SK-N-SH treated with all-trans-retinoic acid at 6 μM for 48 hours (cell line): ENCODE data around the gene SKI.
"Not testable (repeated sequence)": the region's sequence is repeated elsewhere in the genome, so short reads cannot be mapped to it uniquely, and the experiment has no call there.

ENCODE experiments used
- ATAC-seq: fragments of 200-7000 bp; cut with Tn5 transposase; 3 replicates; pipeline ENCODE4 v1.9.1; 2020; ENCODE audit warnings: mild to moderate bottlenecking, moderate library complexity
- BACH2 ChIP-seq: fragments of 250-450 bp; sonication (Bioruptor Pico); IDR thresholded peaks from 2 replicates; pipeline ENCODE4 v1.9.0; 2021; ENCODE audit warnings: mild to moderate bottlenecking, borderline replicate concordance
- CSDC2 ChIP-seq: fragments of 250-450 bp; sonication (Bioruptor Pico); IDR thresholded peaks from 2 replicates; pipeline ENCODE4 v1.5.0; 2020; ENCODE audit warnings: mild to moderate bottlenecking, moderate library complexity
- ESRRG ChIP-seq: fragments of 250-450 bp; sonication (Bioruptor Pico); IDR thresholded peaks from 2 replicates; pipeline ENCODE4 v1.6.1; 2021; ENCODE audit warnings: mild to moderate bottlenecking
- GLIS3 ChIP-seq: fragments of 250-450 bp; sonication (Bioruptor Pico); IDR thresholded peaks from 2 replicates; pipeline ENCODE4 v1.5.0; 2020; ENCODE audit warnings: mild to moderate bottlenecking, moderate library complexity
- ISL1 ChIP-seq: fragments of 250-450 bp; sonication (Bioruptor Pico); IDR thresholded peaks from 2 replicates; pipeline ENCODE4 v2.1.2; 2022; ENCODE audit warnings: mild to moderate bottlenecking, moderate library complexity
- PATZ1 ChIP-seq: fragments of 250-450 bp; sonication (Bioruptor Pico); IDR thresholded peaks from 2 replicates; pipeline ENCODE4 v1.8.0; 2020; ENCODE audit warnings: mild to moderate bottlenecking, moderate library complexity, borderline replicate concordance
- PPARA ChIP-seq: fragments of 250-450 bp; sonication (Bioruptor Pico); IDR thresholded peaks from 2 replicates; pipeline ENCODE4 v1.5.0; 2020; ENCODE audit warnings: mild to moderate bottlenecking, borderline replicate concordance
- RARB ChIP-seq: fragments of 250-450 bp; sonication (Bioruptor Pico); IDR thresholded peaks from 2 replicates; pipeline ENCODE4 v1.8.0; 2021; ENCODE audit warnings: mild to moderate bottlenecking, moderate library complexity
- SNAI2 ChIP-seq: fragments of 250-450 bp; sonication (Bioruptor Pico); IDR thresholded peaks from 2 replicates; pipeline ENCODE4 v1.5.0; 2020; ENCODE audit warnings: mild to moderate bottlenecking, moderate library complexity
- TCF4 ChIP-seq: fragments of 250-450 bp; sonication (Bioruptor Pico); IDR thresholded peaks from 2 replicates; pipeline ENCODE4 v1.8.0; 2021; ENCODE audit warnings: mild to moderate bottlenecking, moderate library complexity, borderline replicate concordance
- TOX ChIP-seq: fragments of 250-450 bp; sonication (Bioruptor Pico); IDR thresholded peaks from 2 replicates; pipeline ENCODE4 v1.8.0; 2021; ENCODE audit warnings: mild to moderate bottlenecking, moderate library complexity, borderline replicate concordance
- ZC3H10 ChIP-seq: fragments of 250-450 bp; sonication (Bioruptor Pico); IDR thresholded peaks from 2 replicates; pipeline ENCODE4 v1.5.1; 2021; ENCODE audit warnings: mild to moderate bottlenecking, moderate library complexity
- ZFP3 ChIP-seq: fragments of 250-450 bp; sonication (Bioruptor Pico); IDR thresholded peaks from 2 replicates; pipeline ENCODE4 v1.5.0; 2020; ENCODE audit warnings: mild to moderate bottlenecking, moderate library complexity
- ZFP30 ChIP-seq: fragments of 450-650 bp; formaldehyde crosslinking; IDR thresholded peaks from 2 replicates; pipeline ENCODE4 v1.5.0; 2022; ENCODE audit warnings: mild to moderate bottlenecking, moderate library complexity
- ZNF565 ChIP-seq: fragments of 450-650 bp; formaldehyde crosslinking; conservative IDR thresholded peaks from 2 replicates; pipeline ENCODE4 v1.5.0; 2020; ENCODE audit warnings: low read depth, mild to moderate bottlenecking, moderate library complexity
- ZNF70 ChIP-seq: fragments of 450-650 bp; formaldehyde crosslinking; IDR thresholded peaks from 2 replicates; pipeline ENCODE4 v1.5.0; 2020; ENCODE audit warnings: mild to moderate bottlenecking, moderate library complexity
- ZNF8 ChIP-seq: fragments of 450-650 bp; formaldehyde crosslinking; IDR thresholded peaks from 2 replicates; pipeline ENCODE4 v1.5.0; 2020; ENCODE audit warnings: mild to moderate bottlenecking, moderate library complexity
- TF ChIP-seq, protein P1 (sequence below): fragments of 250-450 bp; sonication (Bioruptor Pico); IDR thresholded peaks from 2 replicates; pipeline ENCODE4 v1.5.1; 2020; ENCODE audit warnings: low read depth, mild to moderate bottlenecking, moderate library complexity
- TF ChIP-seq, protein P2 (sequence below): fragments of 250-450 bp; sonication (Bioruptor Pico); IDR thresholded peaks from 2 replicates; pipeline ENCODE4 v1.5.1; 2021; ENCODE audit warnings: mild to moderate bottlenecking, moderate library complexity

The SKI gene

GRCh38 chr1:2294033-2294724 is 66.1 kb downstream of the SKI start:
- no peak for ATAC-seq
- TF ChIP-seq ZNF565, result no peak

- no peak for ATAC-seq
- TF ChIP-seq CSDC2 (CRISPR knock-in tag) (no peak), ISL1 (no peak), RARB (no peak), SNAI2 (no peak), PATZ1 (no peak), ZC3H10 (CRISPR knock-in tag) (no peak), GLIS3 (CRISPR knock-in tag) (no peak), TOX (CRISPR knock-in tag) (no peak), ESRRG (CRISPR knock-in tag) (no peak), TCF4 (CRISPR knock-in tag) (no peak), PPARA (CRISPR knock-in tag) (no peak), ZFP3 (CRISPR knock-in tag) (no peak)
- TF ChIP-seq, protein P1, sequence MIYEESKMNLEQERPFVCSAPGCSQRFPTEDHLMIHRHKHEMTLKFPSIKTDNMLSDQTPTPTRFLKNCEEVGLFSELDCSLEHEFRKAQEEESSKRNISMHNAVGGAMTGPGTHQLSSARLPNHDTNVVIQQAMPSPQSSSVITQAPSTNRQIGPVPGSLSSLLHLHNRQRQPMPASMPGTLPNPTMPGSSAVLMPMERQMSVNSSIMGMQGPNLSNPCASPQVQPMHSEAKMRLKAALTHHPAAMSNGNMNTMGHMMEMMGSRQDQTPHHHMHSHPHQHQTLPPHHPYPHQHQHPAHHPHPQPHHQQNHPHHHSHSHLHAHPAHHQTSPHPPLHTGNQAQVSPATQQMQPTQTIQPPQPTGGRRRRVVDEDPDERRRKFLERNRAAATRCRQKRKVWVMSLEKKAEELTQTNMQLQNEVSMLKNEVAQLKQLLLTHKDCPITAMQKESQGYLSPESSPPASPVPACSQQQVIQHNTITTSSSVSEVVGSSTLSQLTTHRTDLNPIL (CRISPR knock-in tag), result no peak
- TF ChIP-seq, protein P2, sequence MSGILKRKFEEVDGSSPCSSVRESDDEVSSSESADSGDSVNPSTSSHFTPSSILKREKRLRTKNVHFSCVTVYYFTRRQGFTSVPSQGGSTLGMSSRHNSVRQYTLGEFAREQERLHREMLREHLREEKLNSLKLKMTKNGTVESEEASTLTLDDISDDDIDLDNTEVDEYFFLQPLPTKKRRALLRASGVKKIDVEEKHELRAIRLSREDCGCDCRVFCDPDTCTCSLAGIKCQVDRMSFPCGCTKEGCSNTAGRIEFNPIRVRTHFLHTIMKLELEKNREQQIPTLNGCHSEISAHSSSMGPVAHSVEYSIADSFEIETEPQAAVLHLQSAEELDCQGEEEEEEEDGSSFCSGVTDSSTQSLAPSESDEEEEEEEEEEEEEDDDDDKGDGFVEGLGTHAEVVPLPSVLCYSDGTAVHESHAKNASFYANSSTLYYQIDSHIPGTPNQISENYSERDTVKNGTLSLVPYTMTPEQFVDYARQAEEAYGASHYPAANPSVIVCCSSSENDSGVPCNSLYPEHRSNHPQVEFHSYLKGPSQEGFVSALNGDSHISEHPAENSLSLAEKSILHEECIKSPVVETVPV (CRISPR knock-in tag), result no peak
- TF ChIP-seq, all 23 proteins: peak for 0
Observed at GRCh38 chr1:2294725-2295078, 66.6 kb downstream of the SKI start.

DNA sequence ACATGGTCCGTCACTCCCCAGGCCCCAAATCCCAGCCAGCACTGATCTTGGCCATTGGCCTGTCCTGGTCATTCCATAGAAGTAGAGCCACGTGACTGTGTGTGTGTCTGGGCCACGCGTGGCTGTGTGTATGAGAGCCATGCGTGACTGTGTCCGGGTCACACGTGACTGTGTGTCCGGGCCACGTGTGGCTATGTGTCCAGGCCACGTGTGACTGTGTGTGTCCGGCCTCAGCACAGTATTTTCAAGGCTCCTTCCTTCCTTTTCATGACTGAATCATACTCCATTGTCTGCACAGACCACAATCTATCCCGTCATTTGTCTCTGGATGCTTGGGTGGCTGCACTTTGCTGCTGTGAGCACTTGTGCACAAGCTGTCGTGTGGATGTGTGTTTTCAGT is 67.4 kb downstream of the SKI start:
- TF ChIP-seq ISL1 (no peak), ZFP3 (CRISPR knock-in tag) (no peak), GLIS3 (CRISPR knock-in tag) (no peak)
- ATAC-seq, result no peak

DNA sequence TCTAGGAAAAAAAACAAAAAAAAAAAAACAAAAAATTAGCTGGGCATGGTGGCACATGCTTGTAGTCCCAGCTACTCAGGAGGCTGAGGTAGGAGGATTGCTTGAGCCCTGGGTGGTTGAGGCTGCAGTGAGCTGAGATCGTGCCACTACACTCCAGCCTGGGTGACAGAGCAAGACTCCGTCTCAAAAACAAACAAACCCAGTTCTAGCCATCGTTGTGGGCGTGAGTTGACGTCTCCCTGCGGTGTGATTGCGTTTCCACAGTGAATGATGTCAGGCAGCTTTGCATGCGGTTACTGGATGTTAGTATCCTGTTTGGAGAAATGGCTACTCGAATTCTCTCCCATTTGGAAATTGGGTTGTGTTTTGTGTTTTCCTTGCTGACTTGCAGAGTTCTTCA is 68.1 kb downstream of the SKI start:
- not testable (repeated sequence) for ATAC-seq

DNA sequence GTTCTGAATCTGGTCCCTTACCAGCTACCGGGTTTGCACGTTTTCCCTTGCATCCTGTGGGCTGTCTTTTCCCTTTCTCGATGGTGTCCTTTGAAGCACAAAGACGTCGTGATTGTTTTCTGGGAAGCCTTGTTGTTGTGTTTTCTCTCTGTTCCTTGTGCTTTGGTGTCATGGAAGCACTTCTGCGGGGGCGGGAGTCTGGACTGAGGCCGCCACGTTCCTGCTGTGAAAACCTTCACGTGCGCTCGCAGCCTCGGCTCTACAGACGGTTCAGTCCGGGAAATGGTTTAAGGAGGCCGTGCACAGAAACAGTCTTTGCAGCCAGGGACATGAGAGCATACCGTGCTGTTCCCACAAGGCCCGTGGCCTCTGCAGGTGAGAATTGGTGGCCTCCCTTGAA is 68.5 kb downstream of the SKI start:
- TF ChIP-seq CSDC2 (CRISPR knock-in tag) (no peak), ZFP30 (CRISPR knock-in tag) (no peak), SNAI2 (no peak)

DNA sequence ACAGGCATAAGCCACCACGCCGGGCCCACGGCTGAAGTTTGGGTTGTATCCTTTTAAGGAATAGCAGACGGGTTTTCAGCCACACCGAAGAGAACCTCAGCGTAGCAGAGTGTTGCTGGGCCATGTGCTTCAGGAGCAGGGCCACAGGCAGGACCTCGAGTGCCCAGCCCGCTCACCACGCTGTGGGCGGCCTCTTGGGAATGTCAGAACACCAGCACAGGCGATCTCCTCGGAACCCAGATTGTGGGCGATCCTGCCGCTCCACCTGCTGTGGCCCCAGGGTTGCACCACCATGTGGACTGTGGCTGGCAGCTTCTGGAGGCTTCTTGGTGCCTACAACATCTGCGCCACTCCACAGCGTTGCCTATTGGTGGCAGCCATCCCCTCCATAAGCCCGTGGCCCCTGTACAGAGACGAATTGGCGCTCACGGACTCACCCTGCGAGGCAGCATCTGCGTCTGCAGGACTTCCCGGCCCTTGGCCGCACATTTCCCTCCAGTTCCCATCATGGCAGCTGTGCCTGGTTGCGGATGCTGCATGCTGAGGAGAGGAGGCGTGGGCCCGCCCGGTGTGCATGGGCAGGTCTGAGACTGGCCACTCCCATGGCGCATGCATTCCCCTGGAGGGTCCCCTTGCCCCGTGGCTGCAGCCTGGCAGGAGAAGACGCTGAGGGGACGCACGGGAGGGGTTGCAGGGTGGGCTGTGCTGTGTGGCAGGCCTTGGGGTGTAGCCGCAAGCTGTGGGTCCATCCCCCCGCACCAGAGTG is 69.3 kb downstream of the SKI start:
- ATAC-seq, result no peak
- no peak for TF ChIP-seq ZFP30 (CRISPR knock-in tag)
- no peak for TF ChIP-seq SNAI2
- no peak for TF ChIP-seq ZFP3 (CRISPR knock-in tag)
- no peak for TF ChIP-seq ZNF70 (CRISPR knock-in tag)
- TF ChIP-seq ZNF8 (CRISPR knock-in tag), result no peak
- no peak for TF ChIP-seq GLIS3 (CRISPR knock-in tag)
- TF ChIP-seq ZC3H10 (CRISPR knock-in tag), result no peak
- no peak for TF ChIP-seq CSDC2 (CRISPR knock-in tag)
- TF ChIP-seq ESRRG (CRISPR knock-in tag), result no peak
- TF ChIP-seq TCF4 (CRISPR knock-in tag), result no peak
- TF ChIP-seq BACH2 (CRISPR knock-in tag), result no peak
- no peak for TF ChIP-seq ZNF565

More for the DNA sequence above, 68.5 kb downstream of the SKI start:
- no peak for ATAC-seq
